ENCODE measurements around the gene DDX56.
"Not testable (repeated sequence)": the region's sequence is repeated elsewhere in the genome, so short reads cannot be mapped to it uniquely, and the experiment has no call there.

DDX56 gene

GRCh38 chr7:44561962-44562621, 11.6 kb downstream of the DDX56 start:
- no peak for DNase-seq

- no peak for DNase-seq
Measured at GRCh38 chr7:44561481-44561880, 12.2 kb downstream of the DDX56 start.

DNA sequence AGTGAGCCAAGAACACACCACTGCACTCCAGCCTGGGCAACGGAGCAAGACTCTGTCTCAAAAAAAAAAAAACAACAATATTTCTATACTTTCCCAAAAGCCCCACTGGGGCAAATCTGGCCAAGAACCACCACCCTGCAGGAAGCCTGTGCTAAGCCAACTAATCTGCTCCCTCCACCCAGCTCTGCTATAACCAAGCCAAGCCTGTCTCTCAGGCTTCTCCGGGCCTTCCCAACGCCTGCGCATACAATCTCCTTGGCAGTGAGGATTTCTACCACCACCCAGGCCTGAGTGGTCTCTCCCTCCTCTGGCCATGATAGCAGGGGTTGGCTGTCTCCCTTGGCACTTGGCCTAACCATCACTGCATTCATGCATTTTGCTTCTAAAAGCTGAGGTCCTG, 14.2 kb downstream of the DDX56 start:
- no peak for DNase-seq

GRCh38 chr7:44557485-44557884, 16.2 kb downstream of the DDX56 start:
- DNase-seq: no peak

- DNase-seq: no peak
Measured at GRCh38 chr7:44555350-44555749, 18.4 kb downstream of the DDX56 start.

- not testable (repeated sequence) for DNase-seq
Measured at GRCh38 chr7:44552473-44553005, 21.2 kb downstream of the DDX56 start.

DNA sequence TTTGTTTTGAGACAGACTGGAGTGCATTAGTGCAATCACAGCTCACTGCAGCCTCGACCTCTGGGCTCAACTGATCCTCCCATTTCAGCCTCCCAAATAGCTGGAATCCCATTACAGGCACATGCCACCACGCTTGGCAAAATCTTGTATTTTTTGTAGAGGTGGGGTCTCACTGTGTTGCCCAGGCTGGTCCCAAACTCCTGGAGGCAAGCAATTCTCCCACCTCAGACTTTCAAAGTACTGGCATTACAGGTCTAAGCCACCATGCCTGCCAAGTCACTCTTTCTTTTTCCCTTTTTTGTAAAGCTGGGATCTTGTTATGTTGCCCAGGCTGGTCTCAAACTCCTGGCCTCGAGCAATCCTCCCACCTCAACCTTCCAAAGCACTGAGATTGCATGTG, 24.3 kb downstream of the DDX56 start:
- no peak for DNase-seq

GRCh38 chr7:44548893-44549292, 24.8 kb downstream of the DDX56 start:
- no peak for DNase-seq

- DNase-seq: no peak
Measured at GRCh38 chr7:44547536-44548231, 26.0 kb downstream of the DDX56 start.

GRCh38 chr7:44541876-44542610, 31.7 kb downstream of the DDX56 start:
- DNase-seq: no peak

DNA sequence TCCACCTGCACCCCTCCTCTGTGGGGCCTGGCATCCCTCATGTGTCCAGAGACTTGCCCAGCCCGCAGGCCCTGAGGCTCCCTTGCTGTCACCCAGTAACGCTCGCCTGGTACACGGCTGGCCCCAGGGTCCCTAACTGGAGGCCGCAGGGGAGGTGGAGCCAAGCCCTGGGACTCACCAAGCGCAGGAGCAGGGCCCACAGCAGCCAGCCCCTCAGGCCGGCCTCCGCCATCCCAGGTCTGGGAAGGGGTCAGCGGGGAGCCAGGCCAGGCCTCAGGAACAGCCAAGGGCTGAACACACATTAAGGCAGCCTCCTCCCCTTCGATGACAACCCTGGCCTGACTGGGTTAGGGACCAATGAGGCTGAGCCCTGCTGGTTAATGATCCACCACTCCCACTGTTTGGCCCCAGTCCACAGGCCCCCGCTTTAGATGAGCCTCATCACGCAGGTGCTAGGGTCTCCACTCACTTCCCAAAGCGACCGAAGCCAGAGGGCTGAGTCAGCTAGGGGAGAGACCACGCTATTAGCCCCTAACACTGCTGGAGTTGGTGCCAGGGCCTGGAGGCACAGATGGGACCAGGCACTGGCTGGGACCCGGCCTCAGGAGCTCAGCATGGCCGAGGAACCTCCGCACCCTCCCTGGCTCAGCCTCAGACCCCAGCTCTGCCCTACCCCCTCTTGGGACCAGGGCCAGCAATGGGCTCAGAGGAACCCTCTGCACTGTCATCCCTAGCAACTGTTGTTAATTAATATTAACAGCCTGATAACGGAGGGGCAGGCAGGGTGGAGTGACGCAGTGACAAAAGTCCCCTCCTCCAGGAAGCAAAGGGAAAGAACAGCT, 32.5 kb downstream of the DDX56 start, which contains the start of gene NPC1L1:
NPC1L1 (minus strand) TSS at position 303 of the 842 bp plus-strand sequence; CDS start at position 232, 71 bp downstream.
- DNase-seq: no peak

DNA sequence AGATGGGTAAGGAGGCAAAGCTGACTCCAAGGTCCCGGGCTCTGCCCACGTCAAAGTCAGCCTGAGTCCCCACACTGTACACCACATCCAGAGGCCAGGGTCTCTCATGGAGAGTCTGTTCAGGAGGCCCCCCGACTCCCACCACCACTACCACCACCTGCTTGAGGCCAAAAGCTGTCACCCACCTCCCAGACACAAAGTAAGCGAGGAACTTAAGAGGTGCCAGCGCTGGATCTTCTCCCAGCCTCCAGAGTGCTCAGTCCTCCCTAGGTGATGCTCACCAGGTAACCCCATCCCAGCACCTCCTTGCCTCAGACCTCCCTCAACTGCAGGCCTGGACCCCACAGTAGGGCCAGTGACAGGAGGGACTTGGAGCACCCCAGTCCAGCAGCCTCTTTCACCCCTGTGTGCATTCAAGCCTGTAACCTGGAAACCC, 33.1 kb downstream of the DDX56 start:
- DNase-seq: no peak

- no peak for DNase-seq
Measured at GRCh38 chr7:44539669-44540506, 33.8 kb downstream of the DDX56 start.

GRCh38 chr7:44538798-44539668, 34.7 kb downstream of the DDX56 start:
- DNase-seq: no peak

GRCh38 chr7:44538093-44538797, 35.5 kb downstream of the DDX56 start:
- no peak for DNase-seq

GRCh38 chr7:44537442-44537841, 36.3 kb downstream of the DDX56 start:
- DNase-seq: no peak

DNA sequence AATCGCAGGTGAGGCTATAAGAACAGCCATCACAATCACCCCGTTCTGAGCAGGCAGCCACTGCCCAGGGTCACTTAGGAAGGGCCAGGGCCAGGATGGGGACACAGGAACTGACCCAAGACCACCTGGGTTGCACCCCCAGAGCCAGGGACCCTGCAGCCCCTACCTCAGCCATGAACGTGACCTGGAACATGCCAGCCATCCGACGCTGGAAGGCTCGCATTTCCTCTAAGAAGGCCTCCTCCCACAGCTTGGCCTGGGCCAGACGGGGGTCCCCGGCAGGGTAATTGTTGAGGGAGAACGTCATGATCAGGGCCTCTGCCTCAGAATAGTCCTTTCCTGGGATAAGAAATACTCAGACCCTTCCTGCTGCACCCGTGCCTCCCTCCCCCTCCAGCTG, 37.6 kb downstream of the DDX56 start:
- no peak for DNase-seq

DNA sequence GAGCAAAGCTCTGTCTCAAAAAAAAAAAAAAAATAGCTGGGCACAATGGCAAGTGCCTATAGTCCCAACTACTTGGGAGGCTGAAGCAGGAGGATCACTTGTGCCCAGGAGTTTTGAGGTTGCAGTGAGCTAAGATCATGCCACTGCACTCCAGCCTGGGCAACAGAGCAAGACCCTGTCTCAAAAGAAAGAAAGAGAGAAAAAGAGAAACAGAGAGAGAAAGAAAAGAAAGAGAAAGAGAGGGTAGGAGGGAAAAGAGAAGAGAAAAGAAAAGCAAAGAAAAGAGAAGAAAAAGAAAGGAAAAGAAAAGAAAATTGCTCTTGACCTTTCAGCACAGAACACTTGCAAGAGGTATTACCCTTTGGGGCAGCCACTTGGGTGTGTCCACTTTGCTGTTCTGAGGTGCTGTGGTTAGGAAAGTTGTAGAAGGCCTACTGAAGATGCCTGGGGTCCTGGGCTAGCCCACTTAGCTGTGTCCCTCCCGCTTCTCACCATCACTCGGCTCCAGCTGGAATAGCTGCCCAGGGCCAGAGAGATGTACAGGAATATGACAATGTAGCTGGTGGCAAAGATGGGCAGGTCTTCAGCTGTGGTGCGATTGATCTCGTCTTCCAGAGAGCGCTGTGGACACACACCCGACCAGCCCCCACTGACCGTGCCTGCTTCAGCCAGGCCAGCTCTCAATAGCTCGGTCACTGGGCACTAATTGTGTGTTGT, 38.2 kb downstream of the DDX56 start:
- DNase-seq: no peak

GRCh38 chr7:44534501-44534900, 39.2 kb downstream of the DDX56 start:
- peak; percentile 49 for DNase-seq

Data from SHP77 treated with DMSO at 0.1 percent for 48 hours (cell line).